Gastroesophageal sphincter (tissue), 4 donors: Measurements from ENCODE around the gene C2orf76. TPM values are rescaled to one million over a fixed set of nuclear protein-coding genes. Genes with fewer than 3 reads are reported as not detected.
"Not testable (repeated sequence)": the region's sequence is repeated elsewhere in the genome, so short reads cannot be mapped to it uniquely, and the experiment has no call there.

Experiments
- ATAC-seq: fragments of 150-250 bp; one replicate; pipeline ENCODE4 v1.9.1; 2016; ENCODE audit warnings: mild to moderate bottlenecking, moderate library complexity
- H3K27ac ChIP-seq, 4 donors: fragments of 200-600 bp; sonication (generic) in 3 of 4; 1 replicate in 3 of 4; 2 replicates in 1 of 4; pipeline ENCODE4 v1.5.1; 2016 to 2019
- H3K27me3 ChIP-seq: fragments of 200-600 bp; sonication (generic); one replicate; pipeline ENCODE4 v1.5.1; 2019
- H3K36me3 ChIP-seq, 2 donors: fragments of 200-600 bp; sonication (generic); one replicate each; pipeline ENCODE4 v1.5.1; 2019; ENCODE audit warnings: control low read depth in 1 of 2
- H3K4me1 ChIP-seq, 3 donors: fragments of 200-600 bp; sonication (generic); 1 replicate in 2 of 3; 2 replicates in 1 of 3; pipeline ENCODE4 v1.5.1; 2016 to 2019; ENCODE audit warnings: control low read depth in 2 of 3
- H3K4me3 ChIP-seq, 2 donors: fragments of 200-600 bp; sonication (generic); one replicate each; pipeline ENCODE4 v1.5.1; 2019; ENCODE audit warnings: mild to moderate bottlenecking in 1 of 2, moderate library complexity in 1 of 2
- H3K9me3 ChIP-seq, 3 donors: fragments of 200-600 bp; sonication (generic); one replicate each; pipeline ENCODE4 v1.5.1; 2017 to 2019; ENCODE audit warnings: control low read depth in 2 of 3
- EP300 ChIP-seq: sonication (generic); formaldehyde crosslinking; IDR thresholded peaks from one replicate; pipeline ENCODE4 v1.6.1; 2017; ENCODE audit warnings: antibody characterized with exemption, mild to moderate bottlenecking
- POLR2A ChIP-seq, 2 donors: fragments of 450-650 bp; IDR thresholded peaks; one replicate each; pipeline ENCODE4 v1.6.1; 2017; ENCODE audit warnings: antibody characterized with exemption in 2 of 2, mild to moderate bottlenecking in 2 of 2, moderate library complexity in 1 of 2
- POLR2AphosphoS5 ChIP-seq: sonication (generic); formaldehyde crosslinking; IDR thresholded peaks from one replicate; pipeline ENCODE4 v1.6.1; 2017; ENCODE audit warnings: antibody characterized with exemption
- WGBS, 2 donors: methylation state at CpG; one replicate each; pipeline ENCODE4 v1.1.5; 2018; ENCODE audit warnings: low coverage in 1 of 2; 5-methylcytosine and 5-hydroxymethylcytosine counted together
- total RNA-seq, 4 donors: library from RNA; depleted of rRNA; stranded (reverse); fragments of >200 nt; gene quantifications; one replicate each; pipeline ENCODE4 v1.1.0, GENCODE V29; 2016
- TF ChIP-seq, protein P1 (sequence below), 4 experiments: fragments of 200-600 bp in 2 of 4; fragments of 450-650 bp in 2 of 4; sonication (generic) in 1 of 4; IDR thresholded peaks; one replicate each; pipeline ENCODE4 v1.5.1; 2017 to 2019; ENCODE audit warnings: antibody characterized with exemption in 4 of 4, mild to moderate bottlenecking in 2 of 4, moderate library complexity in 2 of 4

C2orf76 gene
- total RNA-seq, 4 donors from 2014 or later = 9.2 to 17.3 (median 11.9) TPM

GRCh38 chr2:119377294-119377992, 10.8 kb upstream of the C2orf76 start:
- Histone ChIP-seq H3K27me3 (no peaks in the 10 kb centered on the region), H3K4me1 (no peaks in the 10 kb centered on the region), H3K36me3 (peaks cover 0 to 28% of the 10 kb centered on the region in 2 donors), H3K9me3 (peaks cover 0 to 17% (median 0%) of the 10 kb centered on the region in 3 donors), H3K4me3 (no peak overlapping the region), H3K27ac (no peak overlapping the region)
- ATAC-seq = no peak
- TF ChIP-seq POLR2A (IDR thresholded peaks at IDR 0.05) (no peak), POLR2AphosphoS5 (no peak), EP300 (no peak)
- TF ChIP-seq, protein P1, sequence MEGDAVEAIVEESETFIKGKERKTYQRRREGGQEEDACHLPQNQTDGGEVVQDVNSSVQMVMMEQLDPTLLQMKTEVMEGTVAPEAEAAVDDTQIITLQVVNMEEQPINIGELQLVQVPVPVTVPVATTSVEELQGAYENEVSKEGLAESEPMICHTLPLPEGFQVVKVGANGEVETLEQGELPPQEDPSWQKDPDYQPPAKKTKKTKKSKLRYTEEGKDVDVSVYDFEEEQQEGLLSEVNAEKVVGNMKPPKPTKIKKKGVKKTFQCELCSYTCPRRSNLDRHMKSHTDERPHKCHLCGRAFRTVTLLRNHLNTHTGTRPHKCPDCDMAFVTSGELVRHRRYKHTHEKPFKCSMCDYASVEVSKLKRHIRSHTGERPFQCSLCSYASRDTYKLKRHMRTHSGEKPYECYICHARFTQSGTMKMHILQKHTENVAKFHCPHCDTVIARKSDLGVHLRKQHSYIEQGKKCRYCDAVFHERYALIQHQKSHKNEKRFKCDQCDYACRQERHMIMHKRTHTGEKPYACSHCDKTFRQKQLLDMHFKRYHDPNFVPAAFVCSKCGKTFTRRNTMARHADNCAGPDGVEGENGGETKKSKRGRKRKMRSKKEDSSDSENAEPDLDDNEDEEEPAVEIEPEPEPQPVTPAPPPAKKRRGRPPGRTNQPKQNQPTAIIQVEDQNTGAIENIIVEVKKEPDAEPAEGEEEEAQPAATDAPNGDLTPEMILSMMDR (IDR thresholded peaks at IDR 0.05) = no peak
- 83 to 88% methylated on average over 6 to 7 of the region's 7 CpGs for WGBS, 2 donors

DNA sequence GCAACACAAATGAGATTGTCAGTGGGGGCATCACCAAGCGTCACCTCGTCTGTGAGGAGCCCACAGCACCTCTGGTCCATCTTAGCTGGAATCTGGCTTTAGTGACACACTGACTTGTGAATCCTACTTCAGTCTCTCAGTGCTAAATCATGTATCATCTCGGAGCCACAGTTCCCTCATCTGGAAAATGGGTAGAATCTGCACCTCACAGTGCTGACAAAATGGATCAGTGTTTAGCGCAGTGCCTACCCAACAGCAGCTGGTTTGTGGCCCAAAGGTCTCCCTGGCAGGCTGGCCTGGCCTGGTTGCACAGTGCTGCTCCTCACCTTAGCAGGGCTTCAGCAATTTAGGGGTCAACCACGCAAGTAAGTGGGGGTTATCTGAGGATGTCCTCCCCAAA, 10.2 kb upstream of the C2orf76 start:
- no peak overlapping the region for H3K27ac ChIP-seq
- H3K4me3 ChIP-seq = no peak overlapping the region
- peaks cover 0 to 17% (median 0%) of the 10 kb centered on the region in 3 donors for H3K9me3 ChIP-seq
- no peaks in the 10 kb centered on the region for H3K27me3 ChIP-seq
- TF ChIP-seq POLR2AphosphoS5 = no peak
- TF ChIP-seq EP300 = no peak
- no peak for TF ChIP-seq POLR2A (IDR thresholded peaks at IDR 0.05)
- TF ChIP-seq, protein P1 (IDR thresholded peaks at IDR 0.05) = no peak
- 90 to 92% methylated on average over 2 of the region's 5 CpGs for WGBS, 2 donors
- no peak for ATAC-seq
- H3K4me1 ChIP-seq = no peaks in the 10 kb centered on the region
- peaks cover 0 to 35% of the 10 kb centered on the region in 2 donors for H3K36me3 ChIP-seq

GRCh38 chr2:119376406-119376805, 9.8 kb upstream of the C2orf76 start:
- not testable (repeated sequence) for H3K27ac ChIP-seq, ATAC-seq, H3K27me3 ChIP-seq, H3K4me3 ChIP-seq, H3K4me1 ChIP-seq
- 75 to 95% methylated on average over 1 to 6 of the region's 6 CpGs for WGBS, 2 donors
- Histone ChIP-seq H3K36me3 (peaks cover 0 to 39% of the 10 kb centered on the region in 2 donors), H3K9me3 (peaks cover 0 to 17% (median 0%) of the 10 kb centered on the region in 3 donors)

- H3K27me3 ChIP-seq, ATAC-seq, H3K4me3 ChIP-seq, H3K4me1 ChIP-seq, H3K27ac ChIP-seq: not testable (repeated sequence)
- WGBS, 2 donors = 99 to 100% methylated on average over 3 to 5 of the region's 5 CpGs
- H3K36me3 ChIP-seq = peaks cover 0 to 61% of the 10 kb centered on the region in 2 donors
- H3K9me3 ChIP-seq = peaks cover 0 to 17% (median 0%) of the 10 kb centered on the region in 3 donors
These were observed 7.5 kb upstream of the C2orf76 start for GRCh38 chr2:119373907-119374745.

DNA sequence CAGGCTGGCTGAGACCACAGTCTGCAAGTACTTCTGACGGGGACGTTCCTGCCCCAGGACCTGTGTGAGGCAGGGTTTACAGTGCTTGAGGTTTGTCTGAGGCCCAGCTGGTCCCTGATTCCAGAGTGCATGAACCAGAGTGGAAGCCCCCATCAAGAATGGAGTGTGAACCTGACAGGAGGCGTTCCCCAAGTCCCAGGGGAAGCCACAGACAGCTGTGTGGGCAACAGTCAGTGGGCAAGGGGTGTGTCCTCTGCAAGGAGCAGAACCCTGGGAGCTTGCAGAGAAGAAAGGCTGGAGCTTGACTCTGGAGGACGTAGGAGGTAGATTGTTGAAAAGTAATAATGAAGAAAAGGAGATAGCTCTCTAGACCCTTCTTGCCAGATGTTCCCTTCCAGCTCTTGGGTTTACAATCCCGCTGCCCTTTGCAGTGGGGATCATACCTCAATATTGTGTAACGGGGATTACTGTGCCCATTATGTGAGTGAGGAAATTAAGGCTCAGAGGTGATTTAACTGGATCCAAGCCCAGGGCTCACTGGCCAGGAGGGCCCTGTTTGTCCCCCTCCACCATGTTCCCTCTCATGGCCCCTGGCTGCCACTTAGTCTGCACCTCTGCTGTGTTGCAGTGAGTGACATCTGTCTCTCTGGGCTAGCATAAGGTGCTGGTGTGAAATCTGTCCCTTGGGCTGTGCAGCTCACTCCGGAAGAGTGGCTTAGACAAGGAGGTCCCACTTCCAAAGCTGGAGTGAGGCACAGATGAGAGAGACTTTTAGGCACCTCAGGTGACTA, 6.3 kb upstream of the C2orf76 start:
- TF ChIP-seq EP300 = no peak
- TF ChIP-seq, protein P1 (IDR thresholded peaks at IDR 0.05) = no peak
- no peak for TF ChIP-seq POLR2A (IDR thresholded peaks at IDR 0.05)
- TF ChIP-seq POLR2AphosphoS5 = no peak
- Histone ChIP-seq H3K4me1 (peaks cover 0 to 13% (median 2%) of the 10 kb centered on the region in 3 donors), H3K9me3 (peaks cover 0 to 17% (median 0%) of the 10 kb centered on the region in 3 donors), H3K27ac (no peak overlapping the region), H3K27me3 (no peaks in the 10 kb centered on the region), H3K4me3 (no peak overlapping the region), H3K36me3 (peaks cover 0 to 73% of the 10 kb centered on the region in 2 donors)
- WGBS, 2 donors = 89 to 93% methylated on average over 2 to 4 of the region's 7 CpGs
- no peak for ATAC-seq
